LoVo (cell line): ENCODE measurements around the gene MRE11.
A peak's percentile ranks its signal among the peaks of the same experiment; 100 is the strongest.
"Not testable (repeated sequence)": the region's sequence is repeated elsewhere in the genome, so short reads cannot be mapped to it uniquely, and the experiment has no call there.

ENCODE experiments used
- DNase-seq: peaks from one replicate; pipeline ENCODE4 v3.0.0-alpha.2; 2016; ENCODE audit warnings: low spot score

The MRE11 gene

DNA sequence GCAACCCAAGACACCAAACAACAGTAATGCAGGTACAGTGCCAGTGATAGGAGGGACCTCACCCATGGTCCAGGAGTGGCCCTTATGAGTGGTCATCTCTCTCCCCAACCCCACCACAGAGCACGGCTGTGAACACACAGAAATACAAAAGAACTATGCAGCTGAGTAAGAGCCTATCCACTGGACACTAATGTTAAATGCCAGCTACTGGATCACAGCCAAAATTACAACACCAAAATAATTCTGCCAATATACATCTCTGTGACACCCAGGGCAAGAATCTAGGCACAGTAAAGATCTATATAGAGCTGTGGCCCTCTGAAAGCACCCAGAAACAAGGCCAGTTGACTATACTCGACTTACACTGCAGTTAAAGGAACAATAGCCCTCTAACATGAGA lies 69.6 kb downstream of the MRE11 start:
- DNase-seq = no peak

DNA sequence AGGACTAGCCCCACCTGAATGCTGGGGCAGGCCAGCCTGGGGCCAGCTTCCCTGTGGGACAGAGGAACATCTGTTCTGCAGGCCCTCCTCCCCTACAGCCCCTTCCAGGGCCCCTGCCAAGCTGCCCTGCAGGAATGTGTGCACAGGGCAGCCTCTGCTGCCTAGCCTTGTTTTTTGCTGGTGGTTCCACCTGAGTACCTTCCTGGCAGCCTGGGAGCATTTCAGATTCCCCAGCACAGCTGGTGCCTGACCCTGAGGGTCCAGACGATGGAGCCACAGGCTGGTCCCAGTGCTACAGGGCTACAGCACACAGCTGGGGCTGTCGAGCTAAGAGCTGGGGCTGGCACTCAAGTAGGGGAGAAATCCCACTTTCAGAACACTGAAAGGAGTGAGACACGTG lies 70.1 kb downstream of the MRE11 start:
- no peak for DNase-seq

DNA sequence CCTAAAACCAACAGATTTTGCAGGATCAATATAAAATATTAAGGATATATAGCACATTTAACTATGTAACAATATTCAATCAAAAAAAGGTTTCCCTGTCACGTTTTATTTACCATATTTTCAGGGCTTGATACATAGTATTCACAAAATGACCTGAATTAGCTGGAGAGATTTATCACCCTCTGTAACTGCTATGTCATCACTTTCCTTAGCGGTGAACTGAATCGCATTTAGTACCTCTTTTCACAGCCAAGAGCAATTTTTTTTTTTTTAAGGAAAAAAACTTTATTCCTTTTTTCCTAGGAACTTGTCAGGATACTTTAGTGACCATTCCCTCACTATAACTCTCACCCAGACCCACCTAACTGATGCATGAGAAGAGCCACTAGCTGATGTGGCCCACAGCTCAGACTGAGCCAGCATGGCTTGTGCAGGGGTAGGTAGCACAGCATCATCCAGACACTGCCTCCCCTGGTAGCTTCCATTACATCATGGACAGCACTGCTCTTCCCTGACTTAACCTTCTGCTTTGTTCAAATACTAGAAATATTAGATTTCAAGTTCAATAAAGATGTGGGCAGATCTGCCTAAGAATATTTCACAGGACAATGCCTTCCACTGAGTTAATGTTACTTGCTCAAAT lies 75.4 kb downstream of the MRE11 start:
- DNase-seq = no peak

- peak; percentile 33 for DNase-seq
Measured at GRCh38 chr11:94417386-94417987, 76.2 kb downstream of the MRE11 start.

DNA sequence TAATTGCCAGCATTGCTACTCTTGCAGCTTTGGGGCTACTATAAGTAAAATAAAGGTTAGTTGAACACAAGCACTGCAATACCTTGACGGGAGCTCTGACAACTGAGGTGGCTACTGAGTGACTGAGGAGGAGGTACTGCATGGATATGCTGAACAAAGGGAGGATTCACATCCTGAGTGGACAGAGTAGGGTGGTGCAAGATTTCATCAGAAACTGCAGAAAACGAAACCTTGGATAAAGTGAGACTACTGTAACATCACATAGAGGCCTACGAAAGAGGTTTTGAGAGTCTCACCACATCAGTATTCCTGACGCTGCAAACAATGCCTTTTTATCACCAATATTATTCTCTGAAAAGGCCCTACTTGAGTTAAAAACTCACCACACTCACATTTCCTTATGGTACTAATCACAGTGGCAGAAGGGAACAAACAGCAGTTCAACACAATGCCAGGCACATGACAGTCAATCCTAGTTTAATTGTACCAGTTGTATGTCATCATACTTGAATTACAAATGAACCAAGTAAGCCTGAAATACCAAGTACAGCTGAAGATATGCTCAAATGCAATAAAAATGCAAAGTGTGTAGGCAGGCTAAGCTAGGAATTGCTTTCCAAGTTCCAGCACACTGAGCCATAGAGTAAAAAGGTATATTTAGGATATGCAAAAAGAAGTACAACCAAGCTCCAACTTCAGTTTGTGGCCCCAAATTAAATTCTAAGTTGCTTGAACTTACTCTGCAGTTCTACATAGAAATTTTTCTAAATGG lies 88.4 kb downstream of the MRE11 start:
- no peak for DNase-seq

DNA sequence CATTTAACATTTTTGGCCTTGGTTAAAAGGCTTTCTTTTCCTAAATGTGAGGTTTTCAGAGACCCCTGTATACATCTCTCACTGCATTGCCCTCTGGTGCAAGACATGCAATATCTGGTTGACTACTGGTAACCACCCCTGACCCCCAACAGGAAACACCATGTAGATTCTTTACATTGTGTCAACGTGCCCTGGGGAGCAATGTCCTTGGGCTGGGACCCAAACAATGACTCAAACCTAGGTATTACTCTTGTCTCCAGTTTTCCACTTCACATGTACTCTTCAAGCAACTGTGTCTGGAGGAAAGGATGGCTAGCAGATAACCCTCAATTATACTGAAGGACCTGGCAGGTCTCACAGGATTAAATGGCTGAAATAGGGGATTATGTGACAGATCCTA lies 91.3 kb downstream of the MRE11 start:
- DNase-seq = no peak

DNA sequence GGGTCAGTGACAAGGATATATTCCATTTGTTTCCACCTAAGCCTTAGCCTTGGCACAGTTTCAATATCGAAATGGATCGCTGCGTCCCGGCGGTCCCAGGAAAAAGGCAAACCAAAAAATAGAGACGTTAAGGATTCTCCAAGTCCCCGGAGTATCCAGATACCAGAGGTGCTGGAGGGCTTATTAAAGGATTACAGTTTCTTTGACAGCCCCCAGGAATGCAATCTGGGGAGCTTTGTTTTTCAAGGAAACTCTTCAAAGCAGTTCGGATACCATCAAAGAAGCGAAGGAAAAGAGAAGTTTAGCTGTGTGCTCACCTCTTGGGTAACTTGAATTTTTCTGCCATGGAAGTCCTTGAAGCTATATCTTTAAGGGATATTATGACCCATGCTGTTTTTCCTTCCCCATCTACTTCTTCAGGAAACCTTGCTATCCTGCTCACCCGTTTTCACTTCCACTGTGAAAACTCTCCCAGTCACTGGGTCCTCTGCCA lies 91.8 kb downstream of the MRE11 start:
- no peak for DNase-seq

DNA sequence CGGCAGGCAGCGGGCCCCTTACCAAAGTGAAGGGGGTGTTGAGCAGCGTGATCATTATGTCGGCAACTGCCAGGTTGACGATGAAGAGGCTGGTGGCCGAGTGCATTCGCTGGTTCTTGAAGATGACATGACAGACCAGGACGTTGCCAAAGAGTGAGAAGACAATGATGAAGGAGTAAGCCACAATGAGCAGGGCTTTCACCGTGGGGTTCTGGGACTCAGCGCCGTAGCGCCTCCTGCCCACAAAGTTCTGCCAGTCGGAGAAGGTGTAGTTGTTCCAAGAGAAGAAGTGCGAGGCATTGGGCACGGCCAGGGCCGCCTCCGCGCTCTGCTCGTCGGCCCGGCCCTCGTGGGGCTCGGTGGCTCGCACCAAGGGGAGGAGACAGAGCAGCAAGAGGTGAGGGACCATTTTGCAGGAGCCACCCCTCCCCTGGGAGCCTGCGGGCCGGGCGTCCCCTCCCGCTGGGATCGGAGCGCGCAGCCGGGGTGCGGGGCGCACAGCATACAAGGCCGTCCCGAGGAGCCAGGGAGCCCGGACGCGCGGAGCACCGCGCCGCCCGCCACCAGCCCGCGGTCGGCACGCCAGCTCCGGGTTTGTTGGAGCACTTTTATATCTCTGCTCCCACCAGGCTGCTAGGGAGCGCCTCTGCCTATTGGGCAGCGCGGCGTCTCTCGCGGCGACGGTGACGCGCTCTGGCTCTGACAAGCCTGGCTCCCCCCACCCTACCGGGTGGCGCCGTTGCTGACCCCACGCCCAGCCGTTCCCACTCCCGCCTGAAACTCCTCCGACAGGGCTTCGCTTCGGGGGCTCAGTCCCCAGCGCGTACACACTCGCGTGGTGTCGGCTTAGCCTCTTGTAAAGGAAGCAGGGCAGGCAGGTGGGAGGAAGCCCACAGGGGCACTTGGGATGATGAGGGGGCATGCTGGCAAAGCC lies 92.5 kb downstream of the MRE11 start, which contains the start of gene GPR83:
Gene GPR83 (minus strand): TSS at position 581 of the 934 bp plus-strand sequence. CDS start 172 bp downstream, at position 409.
- DNase-seq = no peak

DNA sequence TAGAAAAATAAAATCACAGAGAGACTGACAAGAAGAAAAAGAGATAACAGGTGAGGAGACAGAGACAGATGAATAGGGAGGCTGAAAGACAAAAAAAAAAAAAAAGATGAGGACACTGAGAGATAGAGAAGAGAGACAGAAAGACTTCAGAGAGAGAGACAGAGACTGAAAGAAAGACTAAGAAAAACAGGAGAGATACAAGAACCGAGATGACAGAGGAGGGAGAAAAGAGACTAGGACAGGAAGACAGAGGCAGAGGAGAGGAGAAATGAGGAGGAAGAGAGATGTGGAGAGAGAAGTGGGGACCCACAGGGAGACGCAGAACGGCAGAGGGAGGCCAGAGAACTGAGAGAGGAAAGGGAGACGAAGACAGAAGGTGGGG lies 93.2 kb downstream of the MRE11 start:
- DNase-seq = no peak

DNA sequence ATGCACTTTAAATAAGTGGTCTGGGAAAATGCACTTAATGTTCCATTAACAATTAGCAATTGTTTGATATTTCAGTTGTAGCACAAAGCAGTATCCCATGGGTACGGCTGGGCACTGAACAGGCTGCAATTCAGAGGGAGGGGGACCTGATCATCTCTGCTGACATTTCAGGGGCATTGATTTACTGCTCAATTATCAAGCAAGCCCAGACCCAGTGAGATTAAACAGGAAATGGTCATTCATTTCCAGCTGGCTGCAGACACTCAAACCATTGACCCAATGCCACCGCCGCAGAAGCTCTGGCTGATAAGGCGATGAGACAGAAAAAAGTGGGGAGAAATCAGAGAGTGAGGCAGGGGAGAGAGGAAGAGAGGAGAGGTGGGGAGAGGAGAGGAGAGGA lies 93.6 kb downstream of the MRE11 start:
- no peak for DNase-seq

GRCh38 chr11:94398101-94398500 lies 95.5 kb downstream of the MRE11 start:
- no peak for DNase-seq

- no peak for DNase-seq
Measured at GRCh38 chr11:94396282-94396681, 97.4 kb downstream of the MRE11 start.

GRCh38 chr11:94391937-94392336 lies 101.7 kb downstream of the MRE11 start:
- DNase-seq = not testable (repeated sequence)

GRCh38 chr11:94379613-94380012 lies 114.0 kb downstream of the MRE11 start:
- no peak for DNase-seq

DNA sequence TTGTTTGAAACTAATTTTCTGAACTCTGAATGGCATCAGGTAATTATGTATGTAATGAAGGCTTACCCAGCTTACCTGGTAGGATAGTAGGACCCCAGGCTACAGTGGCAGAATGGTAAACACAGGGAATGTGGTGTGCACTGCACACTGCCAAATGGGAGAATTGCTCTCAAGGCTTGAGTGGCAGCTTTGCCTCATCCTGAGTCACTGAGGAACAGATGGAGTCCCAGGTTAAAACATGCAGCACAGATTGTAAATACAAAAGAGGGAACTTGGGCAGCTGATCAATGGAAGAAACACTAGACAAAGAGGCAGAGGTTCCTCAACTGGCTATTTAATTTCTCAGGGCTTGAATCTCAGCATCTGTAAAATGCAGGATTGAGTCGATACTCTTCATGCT lies 116.8 kb downstream of the MRE11 start:
- no peak for DNase-seq

- not testable (repeated sequence) for DNase-seq
Measured at GRCh38 chr11:94370576-94370975, 123.1 kb downstream of the MRE11 start.
